ENCODE data around the gene CYTH1. TPM values are rescaled to one million over a fixed set of nuclear protein-coding genes. Genes with fewer than 3 reads are reported as not detected.
A peak's percentile ranks its signal among the peaks of the same experiment; 100 is the strongest.

CYTH1 gene
- total RNA-seq: 28.9 TPM
- long read RNA-seq, full-length matches to known transcripts: 9 of 17 reads
- long read RNA-seq, partial matches to known transcripts: 5 of 17 reads
- long read RNA-seq, other reads (novel, unspliced or antisense): 3 of 17 reads

GRCh38 chr17:78781893-78782304 lies at the start of gene CYTH1:
Gene CYTH1 (minus strand): TSS chr17:78782273. CDS start chr17:78782223, 50 bp downstream.
- H3K36me3 ChIP-seq: no peaks in the 10 kb centered on the region
- TF ChIP-seq CTCF (IDR thresholded peaks at IDR 0.05; ENCODE audit: borderline replicate concordance): no peak
- no peaks in the 10 kb centered on the region for H3K27me3 ChIP-seq (ENCODE audit: low read depth)
- peak within 1 kb of the TSS; percentile 98 for H3K4me3 ChIP-seq
- DNase-seq: no peak
- peak within 1 kb of the TSS; percentile 97 for H3K27ac ChIP-seq (replicated peaks)
- intact Hi-C loops (cut with micrococcal nuclease): no loop called here
- peaks cover 45% of the 10 kb centered on the region for H3K4me1 ChIP-seq
- no peaks in the 10 kb centered on the region for H3K9me3 ChIP-seq (replicated peaks)

GRCh38 chr17:78829477-78829876 lies 47.4 kb upstream of the CYTH1 start:
- intact Hi-C loops (cut with micrococcal nuclease): no loop called here
- Histone ChIP-seq H3K36me3 (peaks cover 100% of the 10 kb centered on the region), H3K9me3 (replicated peaks) (no peaks in the 10 kb centered on the region), H3K27me3 (ENCODE audit: low read depth) (no peaks in the 10 kb centered on the region), H3K4me1 (no peaks in the 10 kb centered on the region), H3K27ac (replicated peaks) (no peak overlapping the region), H3K4me3 (no peak overlapping the region)
- TF ChIP-seq CTCF (IDR thresholded peaks at IDR 0.05; ENCODE audit: borderline replicate concordance): no peak
- no peak for DNase-seq

- TF ChIP-seq CTCF (IDR thresholded peaks at IDR 0.05; ENCODE audit: borderline replicate concordance): no peak
- Histone ChIP-seq H3K4me1 (no peaks in the 10 kb centered on the region), H3K27me3 (ENCODE audit: low read depth) (no peaks in the 10 kb centered on the region), H3K9me3 (replicated peaks) (no peaks in the 10 kb centered on the region), H3K4me3 (no peak overlapping the region), H3K36me3 (peaks cover 99% of the 10 kb centered on the region), H3K27ac (replicated peaks) (no peak overlapping the region)
- intact Hi-C loops (cut with micrococcal nuclease): no loop called here
- no peak for DNase-seq
Observed at GRCh38 chr17:78828470-78829185, 46.6 kb upstream of the CYTH1 start.

GRCh38 chr17:78826836-78827509 lies 44.9 kb upstream of the CYTH1 start:
- DNase-seq: no peak
- no peak overlapping the region for H3K27ac ChIP-seq (replicated peaks)
- H3K4me3 ChIP-seq: no peak overlapping the region
- H3K36me3 ChIP-seq: peaks cover 97% of the 10 kb centered on the region
- intact Hi-C loops (cut with micrococcal nuclease): no loop called here
- H3K27me3 ChIP-seq (ENCODE audit: low read depth): no peaks in the 10 kb centered on the region
- no peaks in the 10 kb centered on the region for H3K4me1 ChIP-seq
- H3K9me3 ChIP-seq (replicated peaks): no peaks in the 10 kb centered on the region
- TF ChIP-seq CTCF (IDR thresholded peaks at IDR 0.05; ENCODE audit: borderline replicate concordance): no peak

- H3K4me3 ChIP-seq: no peak overlapping the region
- no peak overlapping the region for H3K27ac ChIP-seq (replicated peaks)
- H3K36me3 ChIP-seq: peaks cover 97% of the 10 kb centered on the region
- H3K27me3 ChIP-seq (ENCODE audit: low read depth): no peaks in the 10 kb centered on the region
- intact Hi-C loops (cut with micrococcal nuclease): no loop called here
- no peak for DNase-seq
- no peak for TF ChIP-seq CTCF (IDR thresholded peaks at IDR 0.05; ENCODE audit: borderline replicate concordance)
- H3K4me1 ChIP-seq: no peaks in the 10 kb centered on the region
- H3K9me3 ChIP-seq (replicated peaks): no peaks in the 10 kb centered on the region
Observed at GRCh38 chr17:78826421-78826820, 44.3 kb upstream of the CYTH1 start.

All from left ventricle myocardium inferior (tissue), 1 donor.